A549 (cell line): ENCODE data around the gene UGT1A4. TPM values are rescaled to one million over a fixed set of nuclear protein-coding genes. Genes with fewer than 3 reads are reported as not detected.
"Not testable (repeated sequence)": the region's sequence is repeated elsewhere in the genome, so short reads cannot be mapped to it uniquely, and the experiment has no call there.

Experiments used
- ATAC-seq, 2 experiments: fragments of 200-7000 bp in 1 of 2; fragments of >200 bp in 1 of 2; cut with Nextera tagmentation in 1 of 2; cut with Tn5 transposase in 1 of 2; 3 replicates each; pipeline versions ENCODE4 v1.8.0 to v1.9.1; 2018 to 2020; ENCODE audit warnings: mild to moderate bottlenecking in 1 of 2, moderate library complexity in 1 of 2
- CTCF ChIA-PET: fragments of 300-600 bp; sonication (Branson Sonifier 250); formaldehyde crosslinking; extraction: SDS; loops from one replicate; lab custom pipeline; 2021; ENCODE audit warnings: antibody characterized with exemption, inconsistent platforms; lab: Yijun Ruan, JAX
- POLR2A ChIA-PET: fragments of 350-600 bp; formaldehyde crosslinking; extraction: SDS; loops from one replicate; lab custom pipeline; 2021; ENCODE audit warnings: antibody characterized with exemption, inconsistent platforms; lab: Yijun Ruan, JAX
- DNase-seq, 2 experiments: peaks; one replicate each; pipeline versions ENCODE4 v3.0.0 to v3.0.0-alpha.2; 2011 to 2016; ENCODE audit warnings: low read depth in 1 of 2, low spot score in 1 of 2
- FAIRE-seq: peaks from 2 replicates; lab custom pipeline; 2011; peaks lifted over from hg19 to GRCh38; lab: Jason Lieb, UNC
- H3K27ac ChIP-seq, 2 experiments: fragments of >200 bp; sonication (Bioruptor Twin); formaldehyde crosslinking; 3 replicates each; pipeline ENCODE4 v1.5.1; 2016 to 2017
- H3K4me1 ChIP-seq: fragments of >200 bp; sonication (Bioruptor Twin); formaldehyde crosslinking; 3 replicates; pipeline ENCODE4 v1.6.1; 2016
- H3K4me2 ChIP-seq: fragments of >200 bp; sonication (Bioruptor Twin); formaldehyde crosslinking; 3 replicates; pipeline ENCODE4 v1.6.1; 2016
- H3K4me3 ChIP-seq: fragments of >200 bp; sonication (Bioruptor Twin); formaldehyde crosslinking; 3 replicates; pipeline ENCODE4 v1.5.1; 2016
- H3K9me3 ChIP-seq: fragments of >200 bp; sonication (Bioruptor Twin); formaldehyde crosslinking; 3 replicates; pipeline ENCODE4 v1.6.1; 2016
- CEBPB ChIP-seq, 2 experiments: fragments of >200 bp in 1 of 2; sonication (Bioruptor Twin) in 1 of 2; formaldehyde crosslinking in 1 of 2; IDR thresholded peaks; 2 replicates each; pipeline ENCODE4 v1.6.1; 2012 to 2016
- CHD4 ChIP-seq: fragments of 200-600 bp; sonication (generic); IDR thresholded peaks from 2 replicates; pipeline ENCODE4 v1.6.1; 2016; ENCODE audit warnings: antibody characterized with exemption, mild to moderate bottlenecking, borderline replicate concordance
- EHF ChIP-seq: fragments of 250-450 bp; sonication (Bioruptor Pico); IDR thresholded peaks from 2 replicates; pipeline ENCODE4 v1.5.0; 2020; ENCODE audit warnings: mild to moderate bottlenecking
- ESRRA ChIP-seq: fragments of 150-350 bp; IDR thresholded peaks from 2 replicates; pipeline ENCODE4 v1.6.1; 2014; ENCODE audit warnings: mild to moderate bottlenecking, low read length, borderline replicate concordance
- FOXS1 ChIP-seq: fragments of 250-450 bp; sonication (Bioruptor Pico); IDR thresholded peaks from 2 replicates; pipeline ENCODE4 v1.5.0; 2020; ENCODE audit warnings: mild to moderate bottlenecking, moderate library complexity
- HEYL ChIP-seq: fragments of 250-450 bp; sonication (Bioruptor Pico); IDR thresholded peaks from 2 replicates; pipeline ENCODE4 v1.8.0; 2021; ENCODE audit warnings: mild to moderate bottlenecking, moderate library complexity
- HOXB13 ChIP-seq: fragments of 250-450 bp; sonication (Bioruptor Pico); IDR thresholded peaks from 2 replicates; pipeline ENCODE4 v1.5.0; 2020; ENCODE audit warnings: low read depth, mild to moderate bottlenecking, moderate library complexity
- HOXB5 ChIP-seq: fragments of 250-450 bp; sonication (Bioruptor Pico); IDR thresholded peaks from 2 replicates; pipeline ENCODE4 v1.5.0; 2020; ENCODE audit warnings: mild to moderate bottlenecking, moderate library complexity
- KDM5A ChIP-seq: fragments of 200-600 bp; sonication (generic); IDR thresholded peaks from 2 replicates; pipeline ENCODE4 v1.6.1; 2016; ENCODE audit warnings: antibody characterized with exemption, mild to moderate bottlenecking
- MAFK ChIP-seq: fragments of 450-650 bp; IDR thresholded peaks from 2 replicates; pipeline ENCODE4 v1.6.1; 2014; ENCODE audit not compliant: partially characterized antibody
- NFE2L2 ChIP-seq: fragments of 150-350 bp; conservative IDR thresholded peaks from 2 replicates; pipeline ENCODE4 v1.6.1; 2014; ENCODE audit warnings: low read length
- POLR2AphosphoS2 ChIP-seq: conservative IDR thresholded peaks from 2 replicates; pipeline ENCODE4 v1.6.1; 2012; ENCODE audit warnings: low read length, improper control_type of control experiment, inconsistent platforms
- RAD21 ChIP-seq, 2 experiments: fragments of >200 bp in 1 of 2; sonication (Bioruptor Twin) in 1 of 2; formaldehyde crosslinking in 1 of 2; IDR thresholded peaks in 1 of 2; conservative IDR thresholded peaks in 1 of 2; 2 replicates in 1 of 2; 3 replicates in 1 of 2; pipeline ENCODE4 v1.6.1; 2012 to 2018; ENCODE audit warnings: inconsistent platforms in 1 of 2
- RARB ChIP-seq: fragments of 250-450 bp; sonication (Bioruptor Pico); IDR thresholded peaks from 2 replicates; pipeline ENCODE4 v1.8.0; 2021; ENCODE audit warnings: mild to moderate bottlenecking, moderate library complexity
- RNF2 ChIP-seq: fragments of 200-600 bp; sonication (generic); IDR thresholded peaks from 2 replicates; pipeline ENCODE4 v1.6.1; 2016; ENCODE audit warnings: low read depth, mild to moderate bottlenecking, antibody characterized with exemption, moderate library complexity, borderline replicate concordance
- TFCP2L1 ChIP-seq: fragments of 250-450 bp; sonication (Bioruptor Pico); IDR thresholded peaks from 2 replicates; pipeline ENCODE4 v1.5.0; 2021; ENCODE audit warnings: mild to moderate bottlenecking
- TP53 ChIP-seq: fragments of 250-450 bp; sonication (Bioruptor Pico); IDR thresholded peaks from 2 replicates; pipeline ENCODE4 v1.5.0; 2021; ENCODE audit warnings: mild to moderate bottlenecking, moderate library complexity
- ZC3H11A ChIP-seq: fragments of 450-650 bp; IDR thresholded peaks from 2 replicates; pipeline ENCODE4 v1.6.1; 2014; ENCODE audit warnings: antibody characterized with exemption, mild to moderate bottlenecking
- ZSCAN20 ChIP-seq: fragments of 250-450 bp; sonication (Bioruptor Pico); IDR thresholded peaks from 2 replicates; pipeline ENCODE4 v1.8.0; 2022; ENCODE audit warnings: mild to moderate bottlenecking, moderate library complexity
- WGBS: methylation state at CpG from one replicate; pipeline ENCODE4 v1.1.6; 2017; ENCODE audit errors: missing lambda C conversion rate; 5-methylcytosine and 5-hydroxymethylcytosine counted together
- polyA plus RNA-seq, 4 experiments: library from polyadenylated mRNA; depleted of rRNA in 3 of 4; stranded (reverse); fragments of >200 nt; fragmentation: RNase III in 1 of 4; extraction: RNeasy Plus Mini Kit Qiagen cat#74134 plus additional on column Dnase treatment in 1 of 4; gene quantifications; 2 replicates in 3 of 4; 3 replicates in 1 of 4; pipeline ENCODE4 v1.2.3, GENCODE V29; 2011 to 2017
- TF ChIP-seq, protein P1 (sequence below): fragments of 200-600 bp; sonication (generic); IDR thresholded peaks from 2 replicates; pipeline ENCODE4 v1.6.1; 2016; ENCODE audit warnings: antibody characterized with exemption, mild to moderate bottlenecking, moderate library complexity

UGT1A4 gene
- polyA plus RNA-seq, 2 of the 4 experiments (the other 2 are of a cell fraction) = 0.13 to 0.14 TPM

- H3K27ac ChIP-seq = peak overlapping the region; percentile 98 to 100
- H3K4me1 ChIP-seq = peaks cover 26% of the 10 kb centered on the region
- DNase-seq = no peak
- WGBS = 92% methylated on average over 2 of the region's 2 CpGs
- no peak overlapping the region for H3K4me2 ChIP-seq
- no peak overlapping the region for H3K4me3 ChIP-seq
- ChIA-PET POLR2A (no interaction called here), CTCF (no interaction called here)
- no peak for FAIRE-seq
- ATAC-seq = no peak
- TF ChIP-seq RARB (CRISPR knock-in tag) = no peak
- peaks cover 15% of the 10 kb centered on the region; the same call in 2 of the 3 replicates for H3K9me3 ChIP-seq
Measured at GRCh38 chr2:233714121-233714520, 4.4 kb upstream of the UGT1A4 start.

DNA sequence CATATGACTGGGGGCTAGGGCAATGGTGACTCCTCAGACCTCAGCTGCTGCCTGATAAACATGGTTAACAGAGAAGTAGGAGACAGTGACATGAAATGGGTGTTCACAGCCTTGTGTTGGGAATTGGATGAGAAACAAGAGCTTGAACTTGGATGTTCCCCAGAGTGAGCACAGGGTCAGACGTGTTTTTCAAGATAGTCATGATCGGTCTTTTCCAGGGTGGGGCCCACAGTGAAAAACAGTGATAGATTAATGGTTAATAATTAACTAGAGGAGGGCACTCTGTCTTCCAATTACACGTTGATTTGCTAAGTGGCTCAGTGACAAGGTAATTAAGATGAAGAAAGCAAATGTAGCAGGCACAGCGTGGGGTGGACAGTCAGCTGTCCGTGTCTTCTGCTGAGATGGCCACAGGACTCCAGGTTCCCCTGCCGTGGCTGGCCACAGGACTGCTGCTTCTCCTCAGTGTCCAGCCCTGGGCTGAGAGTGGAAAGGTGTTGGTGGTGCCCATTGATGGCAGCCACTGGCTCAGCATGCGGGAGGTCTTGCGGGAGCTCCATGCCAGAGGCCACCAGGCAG, 10.3 kb downstream of the UGT1A4 start, which contains the start of gene UGT1A3:
UGT1A3 (plus strand) TSS at position 320 of the 579 bp plus-strand sequence; CDS start at position 405, 85 bp downstream.
- no peak for DNase-seq
- FAIRE-seq = no peak
- POLR2A ChIA-PET = no interaction called here
- 85% methylated on average over 8 of the region's 8 CpGs for WGBS
- TF ChIP-seq CEBPB (IDR thresholded peaks at IDR 0.05) (no peak), MAFK (no peak), HOXB5 (CRISPR knock-in tag) (no peak), ZC3H11A (no peak), EHF (CRISPR knock-in tag) (no peak), TFCP2L1 (CRISPR knock-in tag) (no peak), KDM5A (no peak), FOXS1 (no peak)
- Histone ChIP-seq H3K4me2 (no peak within 1 kb of the TSS), H3K9me3 (0 out of 3 replicates have a peak, but pooled peaks cover 4% of the 10 kb centered on the region), H3K4me3 (no peak within 1 kb of the TSS), H3K4me1 (peaks cover 11% of the 10 kb centered on the region; the same call in 2 of the 3 replicates), H3K27ac (peak within 1 kb of the TSS; percentile 41 to 60; a peak in 4 of 6 replicates)
- CTCF ChIA-PET = interaction anchor here (1.2 to 1.5 kb wide), 2 partner anchors 17 to 155 kb away, joined by 3 to 4 read pairs; no protein-coding TSS in a partner anchor
- ATAC-seq = no peak; a peak in 1 of 6 replicates

DNA sequence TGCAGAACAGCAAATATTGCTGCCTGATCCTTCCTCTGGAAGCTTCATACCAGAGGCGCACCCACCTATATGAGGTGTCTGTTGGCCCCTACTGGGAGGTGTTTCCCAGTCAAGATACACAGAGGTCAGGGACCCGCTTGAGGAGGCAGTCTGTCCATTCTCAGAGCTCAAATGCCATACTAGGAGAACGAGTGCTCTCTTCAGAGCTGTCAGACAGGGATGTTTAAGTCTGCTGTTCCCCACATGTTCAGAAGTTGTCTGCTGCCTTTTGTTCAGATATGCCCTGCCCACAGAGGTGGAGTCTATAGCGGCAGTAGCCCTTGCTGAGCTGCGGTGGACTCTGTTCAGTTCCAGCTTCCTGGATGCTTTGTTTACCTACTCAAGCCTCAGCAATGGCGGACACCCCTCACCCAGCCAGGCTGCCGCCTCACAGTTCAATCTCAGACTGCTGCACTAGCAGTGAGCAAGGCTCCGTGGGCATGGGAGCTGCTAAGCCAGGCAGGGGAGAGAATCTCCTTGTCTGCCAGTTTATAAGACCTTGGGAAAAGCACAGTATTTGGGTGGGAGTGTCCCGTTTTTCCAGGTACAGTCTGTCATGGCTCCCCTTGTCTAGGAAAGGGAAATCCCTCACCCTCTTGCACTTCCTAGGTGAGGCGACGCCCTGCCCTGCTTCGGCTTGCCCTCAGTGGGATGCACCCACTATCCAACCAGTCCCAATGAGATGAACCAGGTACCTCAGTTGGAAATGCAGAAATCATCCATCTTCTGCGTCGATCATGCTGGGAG, 18.5 kb downstream of the UGT1A4 start:
- H3K4me1 ChIP-seq, H3K4me3 ChIP-seq, H3K4me2 ChIP-seq, FAIRE-seq, POLR2A ChIA-PET, DNase-seq: not testable (repeated sequence)
- Histone ChIP-seq H3K27ac (peak overlapping the region; percentile 46 to 69; a peak in 5 of 6 replicates), H3K9me3 (peaks cover 48% of the 10 kb centered on the region)
- ATAC-seq = 0 out of 6 replicates have a peak, but pooled peaks of 1 of the 2 experiments have one; percentile 29
- WGBS = 86% methylated on average over 14 of the region's 14 CpGs
- CTCF ChIA-PET = interaction anchor here (0.7 to 1.4 kb wide), 5 partner anchors 11 to 96 kb away, joined by 3 to 4 read pairs (median 3); no protein-coding TSS in a partner anchor

- no peak for FAIRE-seq
- Histone ChIP-seq H3K27ac (peak overlapping the region; percentile 64 to 89; a peak in 5 of 6 replicates), H3K4me3 (no peak overlapping the region), H3K4me2 (no peak overlapping the region), H3K9me3 (peaks cover 64% of the 10 kb centered on the region), H3K4me1 (peaks cover 23% of the 10 kb centered on the region)
- DNase-seq = no peak
- TF ChIP-seq NFE2L2 (no peak), HOXB5 (CRISPR knock-in tag) (no peak), TP53 (CRISPR knock-in tag) (no peak), POLR2AphosphoS2 (no peak), KDM5A (no peak), CEBPB (IDR thresholded peaks at IDR 0.05) (no peak), HEYL (CRISPR knock-in tag) (no peak), ESRRA (no peak), ZSCAN20 (CRISPR knock-in tag) (no peak), HOXB13 (CRISPR knock-in tag) (no peak), RAD21 (conservative IDR thresholded peaks at IDR 0.05 in 1 of 2, IDR thresholded peaks at IDR 0.05 in 1 of 2) (no peak), RNF2 (no peak), EHF (CRISPR knock-in tag) (no peak), FOXS1 (no peak), CHD4 (no peak)
- TF ChIP-seq, protein P1, sequence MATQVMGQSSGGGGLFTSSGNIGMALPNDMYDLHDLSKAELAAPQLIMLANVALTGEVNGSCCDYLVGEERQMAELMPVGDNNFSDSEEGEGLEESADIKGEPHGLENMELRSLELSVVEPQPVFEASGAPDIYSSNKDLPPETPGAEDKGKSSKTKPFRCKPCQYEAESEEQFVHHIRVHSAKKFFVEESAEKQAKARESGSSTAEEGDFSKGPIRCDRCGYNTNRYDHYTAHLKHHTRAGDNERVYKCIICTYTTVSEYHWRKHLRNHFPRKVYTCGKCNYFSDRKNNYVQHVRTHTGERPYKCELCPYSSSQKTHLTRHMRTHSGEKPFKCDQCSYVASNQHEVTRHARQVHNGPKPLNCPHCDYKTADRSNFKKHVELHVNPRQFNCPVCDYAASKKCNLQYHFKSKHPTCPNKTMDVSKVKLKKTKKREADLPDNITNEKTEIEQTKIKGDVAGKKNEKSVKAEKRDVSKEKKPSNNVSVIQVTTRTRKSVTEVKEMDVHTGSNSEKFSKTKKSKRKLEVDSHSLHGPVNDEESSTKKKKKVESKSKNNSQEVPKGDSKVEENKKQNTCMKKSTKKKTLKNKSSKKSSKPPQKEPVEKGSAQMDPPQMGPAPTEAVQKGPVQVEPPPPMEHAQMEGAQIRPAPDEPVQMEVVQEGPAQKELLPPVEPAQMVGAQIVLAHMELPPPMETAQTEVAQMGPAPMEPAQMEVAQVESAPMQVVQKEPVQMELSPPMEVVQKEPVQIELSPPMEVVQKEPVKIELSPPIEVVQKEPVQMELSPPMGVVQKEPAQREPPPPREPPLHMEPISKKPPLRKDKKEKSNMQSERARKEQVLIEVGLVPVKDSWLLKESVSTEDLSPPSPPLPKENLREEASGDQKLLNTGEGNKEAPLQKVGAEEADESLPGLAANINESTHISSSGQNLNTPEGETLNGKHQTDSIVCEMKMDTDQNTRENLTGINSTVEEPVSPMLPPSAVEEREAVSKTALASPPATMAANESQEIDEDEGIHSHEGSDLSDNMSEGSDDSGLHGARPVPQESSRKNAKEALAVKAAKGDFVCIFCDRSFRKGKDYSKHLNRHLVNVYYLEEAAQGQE = no peak
- no peak for ATAC-seq
- POLR2A ChIA-PET = no interaction called here
- 86% methylated on average over 2 of the region's 2 CpGs for WGBS
- CTCF ChIA-PET = interaction anchor here (1.1 kb wide), 1 partner anchor 19 kb away, joined by 3 read pairs; no protein-coding TSS in a partner anchor
Measured at GRCh38 chr2:233740870-233741269, 22.3 kb downstream of the UGT1A4 start.
